ENCODE results near the gene KCTD11.

Gene KCTD11

GRCh38 chr17:7311110-7311705 is 40.8 kb upstream of the KCTD11 start:
- Histone ChIP-seq H3K4me2 (ENCODE audit: low read length) (no peak overlapping the region), H3K27me3 (ENCODE audit: insufficient read depth, low read length) (no peaks in the 10 kb centered on the region), H3K36me3 (ENCODE audit: insufficient read depth, low read length) (peaks cover 73% of the 10 kb centered on the region), H3K9me2 (ENCODE audit: low read depth, low read length) (no peaks in the 10 kb centered on the region), H3K79me2 (ENCODE audit: insufficient read depth, low read length) (peaks cover 28% of the 10 kb centered on the region), H4K20me1 (ENCODE audit: insufficient read depth, low read length) (peaks cover 4% of the 10 kb centered on the region; the same call in 1 of the 2 replicates), H3K9ac (ENCODE audit: low read length) (no peak overlapping the region), H3K9me3 (ENCODE audit: low read length) (no peaks in the 10 kb centered on the region), H3K4me1 (ENCODE audit: insufficient read depth, low read length, severe bottlenecking) (peaks cover 62% of the 10 kb centered on the region), H3K27ac (ENCODE audit: low read depth, low read length, poor library complexity, severe bottlenecking) (no peak overlapping the region), H2AFZ (ENCODE audit: low read length) (no peak overlapping the region), H3F3A (ENCODE audit: insufficient read depth, low read length) (peaks cover 23% of the 10 kb centered on the region), H3K4me3 (ENCODE audit: low read depth, low read length, poor library complexity, severe bottlenecking) (no peak overlapping the region)
- TF ChIP-seq EZH2 (IDR thresholded peaks at IDR 0.05; ENCODE audit: borderline replicate concordance, low read length) (no peak), CTCF (IDR thresholded peaks at IDR 0.05; ENCODE audit: low read length) (no peak)

GRCh38 chr17:7312432-7313087 is 39.4 kb upstream of the KCTD11 start:
- H3K27ac ChIP-seq (ENCODE audit: low read depth, low read length, poor library complexity, severe bottlenecking) = peak overlapping the region; percentile 42

More at GRCh38 chr17:7312432-7313087, 39.4 kb upstream of the KCTD11 start:
- H4K20me1 ChIP-seq (ENCODE audit: insufficient read depth, low read length) = peaks cover 4% of the 10 kb centered on the region; the same call in 1 of the 2 replicates
- H3K4me1 ChIP-seq (ENCODE audit: insufficient read depth, low read length, severe bottlenecking) = peaks cover 57% of the 10 kb centered on the region
- peaks cover 28% of the 10 kb centered on the region for H3K79me2 ChIP-seq (ENCODE audit: insufficient read depth, low read length)
- H3K36me3 ChIP-seq (ENCODE audit: insufficient read depth, low read length) = peaks cover 81% of the 10 kb centered on the region
- H3K9me3 ChIP-seq (ENCODE audit: low read length) = no peaks in the 10 kb centered on the region
- no peak overlapping the region; the same call in 1 of the 2 replicates for H3K9ac ChIP-seq (ENCODE audit: low read length)
- H3F3A ChIP-seq (ENCODE audit: insufficient read depth, low read length) = peaks cover 23% of the 10 kb centered on the region
- H3K27me3 ChIP-seq (ENCODE audit: insufficient read depth, low read length) = no peaks in the 10 kb centered on the region
- TF ChIP-seq CTCF (IDR thresholded peaks at IDR 0.05; ENCODE audit: low read length) (no peak), EZH2 (IDR thresholded peaks at IDR 0.05; ENCODE audit: borderline replicate concordance, low read length) (no peak)
- 0 out of 2 replicates have a peak overlapping the region, but pooled peaks have one; percentile 97 for H3K4me2 ChIP-seq (ENCODE audit: low read length)
- H3K9me2 ChIP-seq (ENCODE audit: low read depth, low read length) = no peaks in the 10 kb centered on the region
- H2AFZ ChIP-seq (ENCODE audit: low read length) = no peak overlapping the region
- H3K4me3 ChIP-seq (ENCODE audit: low read depth, low read length, poor library complexity, severe bottlenecking) = no peak overlapping the region
